GM18519 (cell line): Measurements from ENCODE around the gene CCDC117.
"Not testable (repeated sequence)": the region's sequence is repeated elsewhere in the genome, so short reads cannot be mapped to it uniquely, and the experiment has no call there.

Experiments
- ATAC-seq: cut with Tn5 transposase; IDR thresholded peaks from one replicate; pipeline ENCODE4 v1.9.1; 2021; ENCODE audit warnings: mild to moderate bottlenecking, moderate library complexity; ENCODE audit not compliant: unreplicated experiment, low FRiP score

Gene CCDC117

GRCh38 chr22:28824455-28824854 is 52.0 kb downstream of the CCDC117 start:
- ATAC-seq, result not testable (repeated sequence)

GRCh38 chr22:28826430-28826829 is 53.9 kb downstream of the CCDC117 start:
- ATAC-seq, result not testable (repeated sequence)

- no peak for ATAC-seq
These were observed 54.4 kb downstream of the CCDC117 start for GRCh38 chr22:28826921-28827320.

GRCh38 chr22:28829358-28830181 is 57.1 kb downstream of the CCDC117 start:
- ATAC-seq, result no peak

- no peak for ATAC-seq
These were observed 57.9 kb downstream of the CCDC117 start for GRCh38 chr22:28830441-28830840.

- ATAC-seq, result no peak
These were observed 58.9 kb downstream of the CCDC117 start for GRCh38 chr22:28831140-28832072.

GRCh38 chr22:28832731-28833130 is 60.2 kb downstream of the CCDC117 start:
- ATAC-seq, result no peak

- no peak for ATAC-seq
These were observed 60.9 kb downstream of the CCDC117 start for GRCh38 chr22:28833276-28833923.

- no peak for ATAC-seq
These were observed 63.2 kb downstream of the CCDC117 start for GRCh38 chr22:28835630-28836189.

- ATAC-seq, result no peak
These were observed 65.1 kb downstream of the CCDC117 start for GRCh38 chr22:28837640-28838039.
